Sigmoid colon (tissue), 7 donors: ENCODE results near the gene DCLK3. TPM values are rescaled to one million over a fixed set of nuclear protein-coding genes. Genes with fewer than 3 reads are reported as not detected.

Experiments used
- DNase-seq: peaks from one replicate; pipeline ENCODE4 v3.0.0-alpha.2; 2019
- H3K27ac ChIP-seq, 4 donors: fragments of 200-600 bp; sonication (generic); one replicate each; pipeline ENCODE4 v1.5.1; 2016 to 2019; ENCODE audit warnings: mild to moderate bottlenecking in 1 of 4
- H3K27me3 ChIP-seq, 3 donors: fragments of 200-600 bp; sonication (generic); one replicate each; pipeline ENCODE4 v1.5.1; 2019; ENCODE audit warnings: mild to moderate bottlenecking in 1 of 3
- H3K36me3 ChIP-seq, 4 donors: fragments of 200-600 bp; sonication (generic); one replicate each; pipeline ENCODE4 v1.5.1; 2016 to 2019
- H3K4me1 ChIP-seq, 4 donors: fragments of 200-600 bp; sonication (generic); one replicate each; pipeline ENCODE4 v1.5.1; 2017 to 2019
- H3K4me3 ChIP-seq, 4 donors: fragments of 200-600 bp; sonication (generic); one replicate each; pipeline ENCODE4 v1.5.1; 2017 to 2019; ENCODE audit warnings: mild to moderate bottlenecking in 2 of 4, moderate library complexity in 1 of 4
- H3K9me3 ChIP-seq, 4 donors: fragments of 200-600 bp in 3 of 4; sonication (generic) in 3 of 4; one replicate each; pipeline versions ENCODE4 v1.5.1 to v1.6.1; 2013 to 2019
- CTCF ChIP-seq, 4 experiments: fragments of 450-650 bp in 3 of 4; fragments of 200-600 bp in 1 of 4; IDR thresholded peaks; one replicate each; pipeline ENCODE4 v1.5.1; 2016 to 2019; ENCODE audit warnings: antibody characterized with exemption in 4 of 4, mild to moderate bottlenecking in 3 of 4, moderate library complexity in 2 of 4
- EP300 ChIP-seq, 4 donors: sonication (generic); formaldehyde crosslinking; IDR thresholded peaks; one replicate each; pipeline ENCODE4 v1.6.1; 2017; ENCODE audit warnings: antibody characterized with exemption in 4 of 4
- POLR2A ChIP-seq, 2 donors: fragments of 450-650 bp; IDR thresholded peaks; one replicate each; pipeline ENCODE4 v1.6.1; 2016; ENCODE audit warnings: antibody characterized with exemption in 2 of 2, mild to moderate bottlenecking in 2 of 2, moderate library complexity in 2 of 2
- POLR2AphosphoS5 ChIP-seq, 4 donors: sonication (generic); formaldehyde crosslinking; IDR thresholded peaks; one replicate each; pipeline ENCODE4 v1.6.1; 2017; ENCODE audit warnings: antibody characterized with exemption in 4 of 4
- WGBS, 2 donors: extraction: QIAGEN DNeasy Blood & Tissue Kit; methylation state at CpG; one replicate each; pipeline ENCODE4 v1.1.7; 2013; 5-methylcytosine and 5-hydroxymethylcytosine counted together
- intact Hi-C: fragments of 100-400 bp; cut with DNase I; formaldehyde crosslinking; loops from one replicate; pipeline ENCODE4 v1.15.1; 2023
- polyA plus RNA-seq, 3 donors: library from polyadenylated mRNA; stranded (reverse); fragments of 200-250 nt; gene quantifications; one replicate each; pipeline ENCODE4 v1.2.3, GENCODE V29; 2013
- total RNA-seq, 4 donors: library from RNA; depleted of rRNA; stranded (reverse); fragments of >200 nt; gene quantifications; one replicate each; pipeline ENCODE4 v1.1.0, GENCODE V29; 2016
- donor health status: healthy with polysubstance abuse.
- donor health status: Bipolar disorder and iron deficiency.
- donor health status: healthy.

Gene DCLK3
- total and polyA plus RNA-seq, 7 donors: 0.12 to 0.36 (median 0.23) TPM; not detected in 2

- no peak for DNase-seq
- Histone ChIP-seq H3K4me1 (no peaks in the 10 kb centered on the region), H3K27ac (no peak overlapping the region), H3K9me3 (peaks cover 0 to 14% (median 3%) of the 10 kb centered on the region in 4 donors), H3K27me3 (no peaks in the 10 kb centered on the region), H3K4me3 (no peak overlapping the region), H3K36me3 (no peaks in the 10 kb centered on the region)
- TF ChIP-seq CTCF (IDR thresholded peaks at IDR 0.05): no peak
- no peak for TF ChIP-seq POLR2A (IDR thresholded peaks at IDR 0.05)
- TF ChIP-seq POLR2AphosphoS5 (IDR thresholded peaks at IDR 0.05): no peak
- TF ChIP-seq EP300 (IDR thresholded peaks at IDR 0.05): no peak
- 64 to 72% methylated on average over 3 of the region's 3 CpGs for WGBS, 2 donors
- intact Hi-C loops: no loop called here
Measured at GRCh38 chr3:36680952-36681351, 83.4 kb downstream of the DCLK3 start.

GRCh38 chr3:36679384-36680200, 84.8 kb downstream of the DCLK3 start:
- 51 to 68% methylated on average over 1 of the region's 1 CpG for WGBS, 2 donors
- H3K4me3 ChIP-seq: no peak overlapping the region
- H3K4me1 ChIP-seq: peaks cover 0 to 6% (median 0%) of the 10 kb centered on the region in 4 donors
- intact Hi-C loops: no loop called here
- TF ChIP-seq POLR2A (IDR thresholded peaks at IDR 0.05) (no peak), EP300 (IDR thresholded peaks at IDR 0.05) (no peak), CTCF (IDR thresholded peaks at IDR 0.05) (no peak), POLR2AphosphoS5 (IDR thresholded peaks at IDR 0.05) (no peak)
- peaks cover 0 to 14% (median 3%) of the 10 kb centered on the region in 4 donors for H3K9me3 ChIP-seq
- H3K27me3 ChIP-seq: no peaks in the 10 kb centered on the region
- DNase-seq: no peak
- no peak overlapping the region for H3K27ac ChIP-seq
- no peaks in the 10 kb centered on the region for H3K36me3 ChIP-seq

GRCh38 chr3:36678216-36679013, 85.9 kb downstream of the DCLK3 start:
- peaks cover 0 to 14% (median 3%) of the 10 kb centered on the region in 4 donors for H3K9me3 ChIP-seq
- H3K4me1 ChIP-seq: peaks cover 0 to 6% (median 0%) of the 10 kb centered on the region in 4 donors
- H3K27me3 ChIP-seq: no peaks in the 10 kb centered on the region
- H3K36me3 ChIP-seq: no peaks in the 10 kb centered on the region
- no peak for DNase-seq
- no peak overlapping the region for H3K27ac ChIP-seq
- no peak overlapping the region for H3K4me3 ChIP-seq
- TF ChIP-seq EP300 (IDR thresholded peaks at IDR 0.05): no peak
- no peak for TF ChIP-seq POLR2A (IDR thresholded peaks at IDR 0.05)
- no peak for TF ChIP-seq POLR2AphosphoS5 (IDR thresholded peaks at IDR 0.05)
- TF ChIP-seq CTCF (IDR thresholded peaks at IDR 0.05): no peak
- 81 to 88% methylated on average over 2 of the region's 2 CpGs for WGBS, 2 donors
- intact Hi-C loops: no loop called here

- TF ChIP-seq CTCF (IDR thresholded peaks at IDR 0.05) (no peak), POLR2AphosphoS5 (IDR thresholded peaks at IDR 0.05) (no peak), EP300 (IDR thresholded peaks at IDR 0.05) (no peak), POLR2A (IDR thresholded peaks at IDR 0.05) (no peak)
- intact Hi-C loops: no loop called here
- H3K27me3 ChIP-seq: no peaks in the 10 kb centered on the region
- no peak for DNase-seq
- peaks cover 0 to 6% (median 0%) of the 10 kb centered on the region in 4 donors for H3K4me1 ChIP-seq
- H3K36me3 ChIP-seq: no peaks in the 10 kb centered on the region
- H3K9me3 ChIP-seq: peaks cover 0 to 14% (median 3%) of the 10 kb centered on the region in 4 donors
- no peak overlapping the region for H3K27ac ChIP-seq
- no peak overlapping the region for H3K4me3 ChIP-seq
- 56 to 70% methylated on average over 2 of the region's 2 CpGs for WGBS, 2 donors
Measured at GRCh38 chr3:36677331-36678007, 86.9 kb downstream of the DCLK3 start.
